ENCODE results near the gene RLN3.

RLN3 gene

DNA sequence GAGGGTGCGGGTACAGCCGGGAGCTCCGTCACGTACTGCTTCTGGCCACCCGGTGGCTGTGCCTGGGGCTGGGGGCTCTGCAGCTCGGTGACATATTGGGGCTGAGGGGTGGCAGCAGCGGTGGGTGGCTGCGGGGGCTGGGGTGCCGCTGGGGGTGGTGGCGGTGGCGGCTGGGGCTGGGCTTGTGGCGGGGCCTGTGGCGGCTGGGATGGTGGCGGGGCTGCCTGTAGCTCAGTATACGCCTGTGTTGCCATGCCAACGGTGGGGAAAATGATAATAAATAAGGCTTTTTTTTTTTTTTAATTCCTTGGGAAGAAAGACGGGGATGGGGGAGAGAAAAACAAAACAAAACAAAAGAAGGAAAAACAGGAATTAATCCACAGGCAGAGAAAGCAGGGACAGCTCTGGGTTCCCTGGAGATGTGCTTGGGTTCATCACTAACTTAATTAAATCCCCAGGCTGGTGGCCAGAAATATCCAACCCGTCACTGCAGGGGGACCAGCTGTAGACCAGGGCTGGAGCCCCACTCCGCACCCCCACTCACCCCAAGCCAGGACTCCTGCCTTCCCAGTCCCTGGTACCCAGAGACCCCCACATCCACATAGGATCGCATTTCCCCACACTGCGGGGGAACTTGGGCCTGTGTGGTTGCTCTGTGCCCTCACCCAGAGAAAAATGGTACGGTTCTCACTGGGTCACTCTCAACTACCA lies 34.2 kb upstream of the RLN3 start:
- H3K4me3 ChIP-seq (replicated peaks; ENCODE audit: low read depth, low read length) = no peak overlapping the region
- DNase-seq (ENCODE audit: extremely low read depth, low read depth) = no peak
- TF ChIP-seq, protein P1, sequence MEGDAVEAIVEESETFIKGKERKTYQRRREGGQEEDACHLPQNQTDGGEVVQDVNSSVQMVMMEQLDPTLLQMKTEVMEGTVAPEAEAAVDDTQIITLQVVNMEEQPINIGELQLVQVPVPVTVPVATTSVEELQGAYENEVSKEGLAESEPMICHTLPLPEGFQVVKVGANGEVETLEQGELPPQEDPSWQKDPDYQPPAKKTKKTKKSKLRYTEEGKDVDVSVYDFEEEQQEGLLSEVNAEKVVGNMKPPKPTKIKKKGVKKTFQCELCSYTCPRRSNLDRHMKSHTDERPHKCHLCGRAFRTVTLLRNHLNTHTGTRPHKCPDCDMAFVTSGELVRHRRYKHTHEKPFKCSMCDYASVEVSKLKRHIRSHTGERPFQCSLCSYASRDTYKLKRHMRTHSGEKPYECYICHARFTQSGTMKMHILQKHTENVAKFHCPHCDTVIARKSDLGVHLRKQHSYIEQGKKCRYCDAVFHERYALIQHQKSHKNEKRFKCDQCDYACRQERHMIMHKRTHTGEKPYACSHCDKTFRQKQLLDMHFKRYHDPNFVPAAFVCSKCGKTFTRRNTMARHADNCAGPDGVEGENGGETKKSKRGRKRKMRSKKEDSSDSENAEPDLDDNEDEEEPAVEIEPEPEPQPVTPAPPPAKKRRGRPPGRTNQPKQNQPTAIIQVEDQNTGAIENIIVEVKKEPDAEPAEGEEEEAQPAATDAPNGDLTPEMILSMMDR (IDR thresholded peaks at IDR 0.05; ENCODE audit: low read depth, low read length, missing control alignments) = no peak

DNA sequence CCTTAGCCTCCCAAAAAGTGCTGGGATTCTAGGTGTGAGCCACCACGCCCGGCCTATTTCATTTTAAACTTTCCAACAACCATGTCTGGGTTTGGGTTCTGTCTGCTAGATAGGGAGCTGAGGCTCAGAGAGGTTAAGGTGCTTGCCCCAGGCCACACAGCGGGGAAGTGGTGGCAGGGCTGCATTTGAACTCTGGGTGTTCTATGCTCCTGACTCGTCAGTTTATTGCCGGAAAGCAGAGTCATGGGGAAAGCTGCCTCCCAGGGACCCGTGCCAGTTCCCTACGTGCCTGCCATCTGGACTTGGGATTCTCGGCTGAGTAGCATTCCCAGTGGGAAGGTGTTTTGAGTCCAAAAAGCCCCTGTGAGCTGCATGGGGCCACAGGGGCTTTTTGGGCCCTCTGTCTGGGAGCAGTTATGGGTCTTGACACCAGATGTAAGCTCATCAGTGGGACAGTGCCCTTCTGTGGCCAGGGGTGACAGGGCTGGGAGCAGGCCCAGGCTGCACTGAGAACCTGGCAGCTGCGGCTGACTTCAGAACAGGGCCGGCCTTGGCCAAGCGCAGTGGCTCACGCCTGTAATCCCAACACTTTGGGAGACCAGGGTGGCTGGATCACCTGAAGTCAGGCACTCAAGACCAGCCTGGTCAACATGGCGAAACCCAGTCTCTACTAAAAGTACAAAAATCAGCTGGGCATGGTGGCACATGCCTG lies 32.8 kb upstream of the RLN3 start:
- DNase-seq (ENCODE audit: extremely low read depth, low read depth) = no peak
- TF ChIP-seq, protein P1 (IDR thresholded peaks at IDR 0.05; ENCODE audit: low read depth, low read length, missing control alignments) = no peak
- H3K4me3 ChIP-seq (replicated peaks; ENCODE audit: low read depth, low read length) = no peak overlapping the region

DNA sequence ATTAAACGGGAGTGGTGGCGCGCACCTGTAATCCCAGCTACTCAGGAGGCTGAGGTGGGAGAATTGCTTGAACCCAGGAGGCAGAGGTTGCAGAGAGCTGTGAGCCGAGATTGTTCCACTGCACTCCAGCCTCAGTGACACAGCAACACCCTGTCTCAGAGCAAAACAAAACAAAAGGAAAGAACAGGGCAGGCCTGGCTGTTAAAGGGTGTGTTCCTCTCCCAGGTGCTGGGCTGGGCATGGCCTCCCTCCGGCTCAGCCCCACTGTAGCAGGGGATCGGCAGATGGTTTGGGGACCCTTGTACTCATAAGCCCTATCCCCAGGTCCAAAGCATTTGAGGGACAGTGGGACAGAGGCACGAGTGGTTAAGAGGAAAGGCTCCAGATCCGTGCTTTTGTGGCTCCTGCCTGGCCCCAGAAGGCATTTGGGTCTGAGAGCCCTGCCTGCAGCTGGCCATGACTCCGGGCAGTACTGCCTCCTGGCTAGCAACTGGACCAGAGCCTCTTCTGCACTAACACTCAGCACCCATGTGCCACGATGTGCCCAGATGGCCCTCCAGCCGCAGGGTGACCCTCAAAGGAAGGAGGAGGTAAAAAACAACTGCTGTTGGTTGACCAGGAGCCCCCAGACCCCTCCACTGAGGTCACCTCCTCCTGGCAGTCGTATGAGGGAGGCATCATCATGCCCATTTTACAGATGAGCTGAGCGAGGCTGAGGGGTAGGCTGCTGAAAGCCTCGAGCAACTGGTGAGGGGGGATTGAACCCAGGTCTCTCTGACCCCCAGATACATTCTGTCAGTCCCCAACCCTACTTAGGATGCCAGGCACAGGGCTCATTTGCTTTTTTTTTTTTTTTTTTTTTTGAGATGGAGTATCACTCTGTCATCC lies 31.8 kb upstream of the RLN3 start:
- no peak for DNase-seq (ENCODE audit: extremely low read depth, low read depth)
- H3K4me3 ChIP-seq (replicated peaks; ENCODE audit: low read depth, low read length) = no peak overlapping the region
- TF ChIP-seq, protein P1 (IDR thresholded peaks at IDR 0.05; ENCODE audit: low read depth, low read length, missing control alignments) = no peak

DNA sequence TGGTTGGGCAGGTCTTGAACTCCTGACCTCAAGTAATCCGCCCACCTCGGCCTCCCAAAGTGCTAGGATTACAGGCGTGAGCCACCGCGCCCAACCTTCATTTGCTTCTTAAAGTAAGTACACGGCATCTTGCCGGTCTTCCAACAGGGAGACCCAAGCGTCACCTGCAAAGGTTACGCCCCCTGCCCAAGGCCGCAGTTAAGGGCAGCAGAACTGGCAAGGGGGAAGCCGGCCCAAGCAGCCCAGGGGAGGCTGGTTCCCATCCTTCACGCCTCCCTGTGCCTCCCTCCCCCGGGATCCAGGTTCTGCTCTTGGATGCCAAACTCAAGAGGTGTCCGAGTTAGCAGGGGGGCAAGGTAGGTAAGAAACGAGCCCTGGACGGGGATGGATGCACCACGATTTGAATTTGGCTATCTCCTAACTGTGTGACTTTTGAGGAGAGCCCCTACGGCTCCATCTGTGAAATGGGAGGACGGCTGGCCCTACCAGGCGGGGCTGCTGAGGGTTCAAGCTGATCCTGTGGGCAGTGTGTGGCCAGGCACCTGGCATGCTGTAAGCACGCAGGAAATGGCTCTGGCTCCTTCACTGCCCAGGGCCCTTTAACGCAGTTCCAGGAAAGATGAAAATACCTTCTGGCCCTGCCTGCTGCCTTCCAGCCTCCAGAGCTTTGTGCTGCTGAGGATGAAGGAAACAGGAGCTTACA lies 30.9 kb upstream of the RLN3 start:
- no peak for DNase-seq (ENCODE audit: extremely low read depth, low read depth)
- H3K4me3 ChIP-seq (replicated peaks; ENCODE audit: low read depth, low read length) = no peak overlapping the region
- TF ChIP-seq, protein P1 (IDR thresholded peaks at IDR 0.05; ENCODE audit: low read depth, low read length, missing control alignments) = no peak

DNA sequence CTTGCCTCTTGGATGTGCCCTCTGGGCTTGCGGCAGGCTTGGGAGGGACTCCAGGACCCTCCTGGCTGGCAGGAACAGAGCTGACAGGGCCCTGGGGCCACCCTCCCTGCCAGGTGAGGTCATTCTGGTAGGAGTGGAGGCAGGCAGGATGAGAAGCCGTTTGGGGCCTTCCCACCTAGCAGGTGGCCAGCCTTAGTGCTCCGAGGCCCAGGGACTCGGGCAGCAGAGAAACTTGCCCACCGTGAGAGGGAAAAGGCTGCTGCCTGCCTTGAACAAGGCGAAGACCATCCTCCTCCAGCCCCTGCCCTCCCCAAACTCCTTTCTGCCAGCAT lies 30.4 kb upstream of the RLN3 start:
- TF ChIP-seq, protein P1 (IDR thresholded peaks at IDR 0.05; ENCODE audit: low read depth, low read length, missing control alignments) = no peak
- no peak overlapping the region for H3K4me3 ChIP-seq (replicated peaks; ENCODE audit: low read depth, low read length)
- DNase-seq (ENCODE audit: extremely low read depth, low read depth) = no peak

DNA sequence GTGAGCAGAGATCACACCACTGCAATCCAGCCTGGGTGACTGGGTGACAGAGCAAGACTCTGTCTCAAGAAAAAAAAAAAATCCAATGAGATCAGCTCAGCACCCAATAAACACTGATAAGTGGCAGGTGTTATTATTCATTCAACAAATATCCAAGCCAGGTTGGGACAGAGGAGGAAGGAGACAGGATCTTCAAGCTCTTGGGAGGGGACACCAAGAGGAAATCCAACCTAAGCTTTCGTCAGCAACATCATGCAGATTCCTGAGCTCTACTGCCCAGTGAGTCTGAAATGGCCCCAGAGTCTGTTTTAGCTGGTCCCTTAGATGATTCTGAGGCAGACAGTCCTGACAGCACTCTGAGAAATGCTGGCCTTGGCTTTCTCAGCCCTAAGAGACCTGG lies 29.5 kb upstream of the RLN3 start:
- no peak for DNase-seq (ENCODE audit: extremely low read depth, low read depth)
- no peak overlapping the region for H3K4me3 ChIP-seq (replicated peaks; ENCODE audit: low read depth, low read length)
- TF ChIP-seq, protein P1 (IDR thresholded peaks at IDR 0.05; ENCODE audit: low read depth, low read length, missing control alignments) = no peak
